ENCODE data around the gene SPOCD1. TPM values are rescaled to one million over a fixed set of nuclear protein-coding genes. Genes with fewer than 3 reads are reported as not detected.
A peak's percentile ranks its signal among the peaks of the same experiment; 100 is the strongest.

SPOCD1 gene
- polyA plus RNA-seq, 2 of the 4 experiments (the other 2 are of a cell fraction), result 0.98 to 4.8 TPM

DNA sequence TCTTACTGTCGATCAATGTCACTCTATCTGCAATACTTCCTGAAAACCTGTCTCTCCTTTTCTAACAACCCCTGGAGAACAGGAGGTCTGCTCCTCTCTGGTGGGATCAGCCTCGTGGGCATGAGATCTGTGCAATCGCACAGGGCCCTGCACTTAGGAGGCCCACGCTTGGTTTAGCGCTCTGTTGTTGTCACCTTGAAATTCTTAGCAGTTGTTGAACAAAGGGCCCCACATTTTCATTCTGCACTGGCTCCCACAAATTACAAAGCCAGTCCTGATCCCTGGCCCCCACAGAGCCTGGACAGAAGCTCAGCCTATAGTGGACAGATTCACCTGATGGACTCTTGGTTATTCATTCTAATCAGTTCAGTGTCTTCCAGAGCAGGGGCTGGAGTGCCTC is 18.6 kb downstream of the SPOCD1 start:
- TF ChIP-seq KDM1A (IDR thresholded peaks at IDR 0.05; ENCODE audit: low read depth), result no peak
- TF ChIP-seq HOXB13 (CRISPR knock-in tag; IDR thresholded peaks at IDR 0.05; ENCODE audit: low read depth), result no peak
- TF ChIP-seq CHD4 (IDR thresholded peaks at IDR 0.05; ENCODE audit: borderline replicate concordance), result no peak
- TF ChIP-seq, protein P1, sequence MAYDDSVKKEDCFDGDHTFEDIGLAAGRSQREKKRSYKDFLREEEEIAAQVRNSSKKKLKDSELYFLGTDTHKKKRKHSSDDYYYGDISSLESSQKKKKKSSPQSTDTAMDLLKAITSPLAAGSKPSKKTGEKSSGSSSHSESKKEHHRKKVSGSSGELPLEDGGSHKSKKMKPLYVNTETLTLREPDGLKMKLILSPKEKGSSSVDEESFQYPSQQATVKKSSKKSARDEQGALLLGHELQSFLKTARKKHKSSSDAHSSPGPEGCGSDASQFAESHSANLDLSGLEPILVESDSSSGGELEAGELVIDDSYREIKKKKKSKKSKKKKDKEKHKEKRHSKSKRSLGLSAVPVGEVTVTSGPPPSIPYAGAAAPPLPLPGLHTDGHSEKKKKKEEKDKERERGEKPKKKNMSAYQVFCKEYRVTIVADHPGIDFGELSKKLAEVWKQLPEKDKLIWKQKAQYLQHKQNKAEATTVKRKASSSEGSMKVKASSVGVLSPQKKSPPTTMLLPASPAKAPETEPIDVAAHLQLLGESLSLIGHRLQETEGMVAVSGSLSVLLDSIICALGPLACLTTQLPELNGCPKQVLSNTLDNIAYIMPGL (CRISPR knock-in tag; IDR thresholded peaks at IDR 0.05; ENCODE audit: borderline replicate concordance), result no peak
- TF ChIP-seq, protein P2, sequence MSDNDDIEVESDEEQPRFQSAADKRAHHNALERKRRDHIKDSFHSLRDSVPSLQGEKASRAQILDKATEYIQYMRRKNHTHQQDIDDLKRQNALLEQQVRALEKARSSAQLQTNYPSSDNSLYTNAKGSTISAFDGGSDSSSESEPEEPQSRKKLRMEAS (IDR thresholded peaks at IDR 0.05), result no peak
- no peak for TF ChIP-seq CBX8 (IDR thresholded peaks at IDR 0.05)
- TF ChIP-seq CBX2 (IDR thresholded peaks at IDR 0.05; ENCODE audit: borderline replicate concordance, low read depth), result no peak
- TF ChIP-seq, protein P3, sequence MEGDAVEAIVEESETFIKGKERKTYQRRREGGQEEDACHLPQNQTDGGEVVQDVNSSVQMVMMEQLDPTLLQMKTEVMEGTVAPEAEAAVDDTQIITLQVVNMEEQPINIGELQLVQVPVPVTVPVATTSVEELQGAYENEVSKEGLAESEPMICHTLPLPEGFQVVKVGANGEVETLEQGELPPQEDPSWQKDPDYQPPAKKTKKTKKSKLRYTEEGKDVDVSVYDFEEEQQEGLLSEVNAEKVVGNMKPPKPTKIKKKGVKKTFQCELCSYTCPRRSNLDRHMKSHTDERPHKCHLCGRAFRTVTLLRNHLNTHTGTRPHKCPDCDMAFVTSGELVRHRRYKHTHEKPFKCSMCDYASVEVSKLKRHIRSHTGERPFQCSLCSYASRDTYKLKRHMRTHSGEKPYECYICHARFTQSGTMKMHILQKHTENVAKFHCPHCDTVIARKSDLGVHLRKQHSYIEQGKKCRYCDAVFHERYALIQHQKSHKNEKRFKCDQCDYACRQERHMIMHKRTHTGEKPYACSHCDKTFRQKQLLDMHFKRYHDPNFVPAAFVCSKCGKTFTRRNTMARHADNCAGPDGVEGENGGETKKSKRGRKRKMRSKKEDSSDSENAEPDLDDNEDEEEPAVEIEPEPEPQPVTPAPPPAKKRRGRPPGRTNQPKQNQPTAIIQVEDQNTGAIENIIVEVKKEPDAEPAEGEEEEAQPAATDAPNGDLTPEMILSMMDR (IDR thresholded peaks at IDR 0.05), result no peak
- no peak for TF ChIP-seq PHF8 (IDR thresholded peaks at IDR 0.05; ENCODE audit: borderline replicate concordance, low read depth)
- peak overlapping the region; percentile 65; the same call in 1 of the 3 replicates for H3K4me2 ChIP-seq
- peaks cover 28% of the 10 kb centered on the region for H3K4me1 ChIP-seq
- FAIRE-seq (no peak), DNase-seq (ENCODE audit: low read depth in 1 of 2, low spot score in 1 of 2) (no peak), ATAC-seq (no peak)
- 88% methylated on average over 1 of the region's 5 CpGs for WGBS (ENCODE audit: missing lambda C conversion rate)
- peak overlapping the region in 1 of 2 experiments; percentile 83; a peak in 4 of 6 replicates for H3K27ac ChIP-seq
- CTCF ChIA-PET, result interaction anchor here (1.2 to 6.0 kb wide), 5 partner anchors 8 to 179 kb away, joined by 3 to 55 read pairs (median 4); no protein-coding TSS in a partner anchor
- no peaks in the 10 kb centered on the region for H3K9me3 ChIP-seq
- no peak overlapping the region for H3K4me3 ChIP-seq
- POLR2A ChIA-PET, result no interaction called here

DNA sequence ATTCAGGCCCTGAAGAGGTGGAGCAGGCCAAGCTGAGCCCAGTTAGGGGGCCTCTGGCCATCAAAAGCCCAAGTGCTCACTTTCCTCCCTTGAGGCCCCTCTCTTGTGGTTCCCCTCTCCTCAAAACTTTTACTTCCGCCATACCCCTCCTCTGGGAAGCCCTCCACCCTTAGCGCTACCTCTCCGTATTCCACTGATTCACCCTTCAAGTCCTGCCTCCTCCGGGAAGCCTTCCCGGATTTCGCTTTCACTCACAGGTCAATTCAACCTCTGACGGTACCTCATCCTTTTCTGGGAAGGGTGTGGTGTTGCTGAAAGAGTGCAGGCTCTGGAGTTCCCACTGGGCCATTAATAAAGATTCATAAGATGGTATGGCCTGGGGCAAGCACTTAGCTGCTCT is 19.1 kb downstream of the SPOCD1 start:
- ATAC-seq (no peak), DNase-seq (ENCODE audit: low read depth in 1 of 2, low spot score in 1 of 2) (no peak), FAIRE-seq (no peak)
- Histone ChIP-seq H3K4me3 (no peak overlapping the region), H3K27ac (no peak overlapping the region), H3K4me1 (peaks cover 28% of the 10 kb centered on the region), H3K4me2 (no peak overlapping the region), H3K9me3 (no peaks in the 10 kb centered on the region)
- no peak for TF ChIP-seq TFCP2L1 (CRISPR knock-in tag; IDR thresholded peaks at IDR 0.05)
- TF ChIP-seq, protein P4, sequence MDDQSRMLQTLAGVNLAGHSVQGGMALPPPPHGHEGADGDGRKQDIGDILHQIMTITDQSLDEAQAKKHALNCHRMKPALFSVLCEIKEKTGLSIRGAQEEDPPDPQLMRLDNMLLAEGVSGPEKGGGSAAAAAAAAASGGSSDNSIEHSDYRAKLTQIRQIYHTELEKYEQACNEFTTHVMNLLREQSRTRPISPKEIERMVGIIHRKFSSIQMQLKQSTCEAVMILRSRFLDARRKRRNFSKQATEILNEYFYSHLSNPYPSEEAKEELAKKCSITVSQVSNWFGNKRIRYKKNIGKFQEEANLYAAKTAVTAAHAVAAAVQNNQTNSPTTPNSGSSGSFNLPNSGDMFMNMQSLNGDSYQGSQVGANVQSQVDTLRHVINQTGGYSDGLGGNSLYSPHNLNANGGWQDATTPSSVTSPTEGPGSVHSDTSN (IDR thresholded peaks at IDR 0.05), result no peak
- TF ChIP-seq, protein P5, sequence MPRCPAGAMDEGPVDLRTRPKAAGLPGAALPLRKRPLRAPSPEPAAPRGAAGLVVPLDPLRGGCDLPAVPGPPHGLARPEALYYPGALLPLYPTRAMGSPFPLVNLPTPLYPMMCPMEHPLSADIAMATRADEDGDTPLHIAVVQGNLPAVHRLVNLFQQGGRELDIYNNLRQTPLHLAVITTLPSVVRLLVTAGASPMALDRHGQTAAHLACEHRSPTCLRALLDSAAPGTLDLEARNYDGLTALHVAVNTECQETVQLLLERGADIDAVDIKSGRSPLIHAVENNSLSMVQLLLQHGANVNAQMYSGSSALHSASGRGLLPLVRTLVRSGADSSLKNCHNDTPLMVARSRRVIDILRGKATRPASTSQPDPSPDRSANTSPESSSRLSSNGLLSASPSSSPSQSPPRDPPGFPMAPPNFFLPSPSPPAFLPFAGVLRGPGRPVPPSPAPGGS (IDR thresholded peaks at IDR 0.05), result no peak
- peak; percentile 79 for TF ChIP-seq ZFP36 (IDR thresholded peaks at IDR 0.05; ENCODE audit: borderline replicate concordance, partially characterized antibody)
- POLR2A ChIA-PET, result no interaction called here
- WGBS (ENCODE audit: missing lambda C conversion rate), result 98% methylated on average over 7 of the region's 7 CpGs
- CTCF ChIA-PET, result interaction anchor here (1.2 to 6.0 kb wide), 4 partner anchors 8 to 178 kb away, joined by 3 to 55 read pairs (median 4); no protein-coding TSS in a partner anchor

DNA sequence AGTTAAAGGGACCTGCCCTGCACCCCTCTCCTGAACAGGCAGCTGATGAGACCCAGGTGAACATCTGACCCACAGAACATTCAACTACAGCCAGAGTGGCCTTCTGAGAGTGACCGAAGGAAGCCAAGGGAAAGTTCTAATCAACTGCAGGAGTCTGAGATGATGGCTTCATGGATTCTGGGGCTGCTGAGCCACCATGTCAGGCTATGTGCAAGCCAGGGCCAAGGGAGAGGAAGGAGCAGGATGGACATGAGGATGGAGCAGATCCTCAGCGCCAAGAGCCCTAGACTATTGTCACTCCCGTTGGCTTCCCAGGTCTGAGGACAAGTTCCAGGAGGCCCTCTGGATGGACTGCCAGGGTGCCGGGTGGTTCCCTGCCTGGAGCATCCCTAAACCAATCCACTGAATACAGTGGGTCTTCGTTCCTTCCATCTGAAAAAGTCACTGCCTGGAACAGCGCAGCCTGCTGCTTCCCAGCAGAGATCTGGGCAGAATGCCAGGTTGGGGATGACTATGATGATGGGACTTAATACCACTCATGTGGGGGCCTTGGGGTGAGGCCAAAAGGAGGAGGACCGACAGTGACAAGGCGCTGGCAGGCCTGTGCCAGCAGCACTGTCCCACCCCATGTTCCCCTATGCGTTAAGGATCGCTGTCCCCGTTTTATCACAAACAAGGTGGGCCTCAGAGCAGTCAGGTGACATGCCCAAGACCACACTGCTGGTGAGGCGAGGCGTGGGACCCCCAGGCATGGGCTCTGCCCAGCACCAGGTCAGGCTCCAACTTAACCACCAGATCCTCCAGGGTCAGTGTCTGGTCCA is 19.8 kb downstream of the SPOCD1 start:
- CTCF ChIA-PET, result interaction anchor here (0.6 to 6.0 kb wide), 5 partner anchors 7 to 178 kb away, joined by 3 to 55 read pairs (median 4); no protein-coding TSS in a partner anchor
- peak in 1 of 2 experiments; percentile 17 for DNase-seq (ENCODE audit: low read depth in 1 of 2, low spot score in 1 of 2)
- Histone ChIP-seq H3K9me3 (no peaks in the 10 kb centered on the region), H3K4me3 (no peak overlapping the region), H3K4me2 (no peak overlapping the region), H3K27ac (no peak overlapping the region), H3K4me1 (peaks cover 28% of the 10 kb centered on the region)
- POLR2A ChIA-PET, result no interaction called here
- no peak for FAIRE-seq
- WGBS (ENCODE audit: missing lambda C conversion rate), result 80% methylated on average over 11 of the region's 13 CpGs
- no peak for ATAC-seq
- TF ChIP-seq KDM5A (IDR thresholded peaks at IDR 0.05) (no peak), GATA3 (IDR thresholded peaks at IDR 0.05; ENCODE audit: borderline replicate concordance) (no peak), RAD21 (conservative IDR thresholded peaks at IDR 0.05 in 1 of 2, IDR thresholded peaks at IDR 0.05 in 1 of 2) (no peak), MAFK (IDR thresholded peaks at IDR 0.05; ENCODE audit: partially characterized antibody) (no peak)
- TF ChIP-seq, protein P2 (IDR thresholded peaks at IDR 0.05), result no peak
